HepG2 (cell line): Measurements from ENCODE around the gene HOXA5. TPM values are rescaled to one million over a fixed set of nuclear protein-coding genes. Genes with fewer than 3 reads are reported as not detected.

ENCODE experiments used
- ATAC-seq: fragments of 200-7000 bp; cut with Tn5 transposase; 3 replicates; pipeline ENCODE4 v1.9.1; 2020; ENCODE audit warnings: mild to moderate bottlenecking, moderate library complexity
- BruUV-seq: library from RNA; stranded (reverse); fragments of 400-500 nt; replicated peaks from 2 replicates; lab custom pipeline; 2021; lab: Mats Ljungman, UMichigan
- CTCF ChIA-PET: fragments of 300-600 bp; formaldehyde crosslinking; extraction: SDS; loops from one replicate; lab custom pipeline; 2021; ENCODE audit warnings: low total read pairs, inconsistent platforms, low intra/inter-chr PET ratio; lab: Yijun Ruan, JAX
- POLR2A ChIA-PET: fragments of 350-600 bp; sonication (Branson Sonifier 250); formaldehyde crosslinking; loops from one replicate; lab custom pipeline; 2020; ENCODE audit warnings: antibody characterized with exemption, inconsistent platforms; lab: Yijun Ruan, JAX
- DNase-seq: peaks from one replicate; pipeline ENCODE4 v3.0.0-alpha.2; 2015; ENCODE audit warnings: low spot score
- FAIRE-seq: peaks from 3 replicates; lab custom pipeline; 2011; peaks lifted over from hg19 to GRCh38; lab: Jason Lieb, UNC
- H2AFZ ChIP-seq: one replicate; pipeline ENCODE4 v1.6.1; 2011; ENCODE audit warnings: low read length, inconsistent platforms
- H3K27ac ChIP-seq: fragments of 300-600 bp; 3 replicates; pipeline ENCODE4 v1.8.0; 2011; ENCODE audit warnings: mixed run types, mild to moderate bottlenecking, mixed read lengths, low read length, inconsistent platforms; ENCODE audit not compliant: insufficient read depth; ENCODE audit errors: extremely low read length
- H3K27me3 ChIP-seq, 2 experiments: fragments of 200-600 bp in 1 of 2; 2 replicates in 1 of 2; 3 replicates in 1 of 2; pipeline versions ENCODE4 v1.6.0 to v1.8.0; 2011; ENCODE audit warnings: low read length in 2 of 2, mild to moderate bottlenecking in 2 of 2, moderate library complexity in 2 of 2, inconsistent platforms in 1 of 2; ENCODE audit not compliant: insufficient read depth in 2 of 2, control insufficient read depth in 1 of 2
- H3K36me3 ChIP-seq, 2 experiments: fragments of 200-600 bp in 1 of 2; replicated peaks in 1 of 2; 2 replicates in 1 of 2; 3 replicates in 1 of 2; pipeline versions ENCODE4 v1.5.1 to v1.8.0; 2011; ENCODE audit warnings: low read length in 2 of 2, inconsistent platforms in 1 of 2; ENCODE audit not compliant: insufficient read depth in 2 of 2, control insufficient read depth in 1 of 2
- H3K4me1 ChIP-seq: 2 replicates; pipeline ENCODE4 v1.5.1; 2012; ENCODE audit warnings: low read length, inconsistent platforms; ENCODE audit not compliant: insufficient read depth
- H3K4me2 ChIP-seq: 2 replicates; pipeline ENCODE4 v1.6.0; 2011; ENCODE audit warnings: low read depth, low read length, inconsistent platforms
- H3K4me3 ChIP-seq, 3 experiments: fragments of 200-600 bp in 1 of 3; sonication (generic), shearing (Covaris generic) in 1 of 3; replicated peaks in 1 of 3; 2 replicates each; pipeline ENCODE4 v1.5.1; 2011 to 2016; ENCODE audit warnings: low read length in 3 of 3, inconsistent platforms in 2 of 3, low read depth in 2 of 3, mild to moderate bottlenecking in 2 of 3, control low read depth in 1 of 3, mixed read lengths in 1 of 3; ENCODE audit not compliant: insufficient read depth in 1 of 3
- H3K79me2 ChIP-seq: one replicate; pipeline ENCODE4 v1.6.1; 2011; ENCODE audit warnings: low read length, inconsistent platforms; ENCODE audit not compliant: insufficient read depth
- H3K9ac ChIP-seq: 2 replicates; pipeline ENCODE4 v1.6.0; 2011; ENCODE audit warnings: mild to moderate bottlenecking, low read depth, low read length, inconsistent platforms; ENCODE audit not compliant: insufficient read depth
- H3K9me3 ChIP-seq: 2 replicates; pipeline ENCODE4 v1.5.1; 2012; ENCODE audit warnings: mild to moderate bottlenecking, low read length
- H4K20me1 ChIP-seq: 2 replicates; pipeline ENCODE4 v1.6.0; 2011; ENCODE audit warnings: inconsistent platforms, mild to moderate bottlenecking, low read length, moderate library complexity; ENCODE audit not compliant: insufficient read depth
- CREBL2 ChIP-seq: sonication (generic); formaldehyde crosslinking; IDR thresholded peaks from 2 replicates; pipeline ENCODE4 v1.8.1; 2023; ENCODE audit warnings: missing genetic modification reagents, mild to moderate bottlenecking, borderline replicate concordance
- DNMT3B ChIP-seq: conservative IDR thresholded peaks from 2 replicates; pipeline ENCODE4 v1.6.1; 2016; ENCODE audit warnings: missing biosample characterization, control low read depth
- EED ChIP-seq: sonication (generic); formaldehyde crosslinking; IDR thresholded peaks from 2 replicates; pipeline ENCODE4 v1.5.0; 2020; ENCODE audit warnings: mild to moderate bottlenecking, missing genetic modification reagents
- FOSL1 ChIP-seq: sonication (generic); formaldehyde crosslinking; IDR thresholded peaks from 2 replicates; pipeline ENCODE4 v1.9.0; 2021; ENCODE audit warnings: missing genetic modification reagents, borderline replicate concordance
- KLF16 ChIP-seq, 2 experiments: sonication (generic) in 1 of 2; formaldehyde crosslinking in 1 of 2; IDR thresholded peaks; 2 replicates each; pipeline versions ENCODE4 v1.6.1 to v1.8.0; 2016 to 2023; ENCODE audit warnings: missing genetic modification reagents in 2 of 2, missing compliant biosample characterization in 1 of 2
- ZNF556 ChIP-seq: sonication (generic); formaldehyde crosslinking; IDR thresholded peaks from 2 replicates; pipeline ENCODE4 v1.4.0; 2020; ENCODE audit warnings: mild to moderate bottlenecking, missing genetic modification reagents, borderline replicate concordance
- ZNF781 ChIP-seq: sonication (generic); formaldehyde crosslinking; IDR thresholded peaks from 2 replicates; pipeline ENCODE4 v1.5.1; 2020; ENCODE audit warnings: borderline replicate concordance, mild to moderate bottlenecking, missing genetic modification reagents; ENCODE audit errors: not compliant biosample characterization
- WGBS: methylation state at CpG from one replicate; pipeline ENCODE4 v1.1.6; 2017; ENCODE audit warnings: low lambda C conversion rate; 5-methylcytosine and 5-hydroxymethylcytosine counted together
- in situ Hi-C: cut with HindIII; loops from 2 replicates; pipeline ENCODE4 v1.10.0; 2017; ENCODE audit warnings: low pct_unique_long_range_greater_than_20kb; ENCODE audit not compliant: extremely low pct_ligation_motif_present
- intact Hi-C: fragments of 100-400 bp; cut with micrococcal nuclease; formaldehyde crosslinking; loops from one replicate; pipeline ENCODE4 v1.10.0; 2022; ENCODE audit not compliant: unreplicated experiment
- polyA plus RNA-seq, 8 experiments: library from polyadenylated mRNA; depleted of rRNA in 3 of 8; stranded (reverse) in 7 of 8; unstranded in 1 of 8; fragments of >200 nt; fragmentation: Illumina TruSeq in 4 of 8; extraction: Trizol in 4 of 8; gene quantifications; 2 replicates each; pipeline versions ENCODE4 v1.2.1 to v1.2.3, GENCODE V29; 2011 to 2016; ENCODE audit warnings: low read depth in 4 of 8, missing spikeins in 1 of 8, mixed read lengths in 1 of 8; ENCODE audit not compliant: insufficient read depth in 1 of 8
- total RNA-seq, 5 experiments: library from RNA; depleted of rRNA; stranded (reverse); fragments of >200 nt; fragmentation: Illumina TruSeq; extraction: Trizol; gene quantifications; 2 replicates each; pipeline ENCODE4 v1.2.3, GENCODE V29; 2016; ENCODE audit warnings: low read depth in 1 of 5
- TF ChIP-seq, protein P1 (sequence below): sonication (generic); formaldehyde crosslinking; IDR thresholded peaks from 2 replicates; pipeline ENCODE4 v1.5.1; 2020; ENCODE audit warnings: mild to moderate bottlenecking, moderate library complexity, missing genetic modification reagents
- TF ChIP-seq, protein P2 (sequence below): sonication (generic); formaldehyde crosslinking; IDR thresholded peaks from 2 replicates; pipeline ENCODE4 v1.4.0; 2020; ENCODE audit warnings: missing genetic modification reagents
- TF ChIP-seq, protein P3 (sequence below): sonication (generic); formaldehyde crosslinking; IDR thresholded peaks from 2 replicates; pipeline ENCODE4 v1.4.0; 2020; ENCODE audit warnings: missing genetic modification reagents, mild to moderate bottlenecking, borderline replicate concordance

HOXA5 gene
- total and polyA plus RNA-seq, 2 of the 13 experiments (the other 11 are each of a cell fraction or from before 2014, with no cell fraction given), result 3.2 to 3.6 TPM

- peaks cover 2 to 56% of the 10 kb centered on the region in 2 experiments for H3K27me3 ChIP-seq
- intact Hi-C loops (no loop called here), in situ Hi-C loops (loop anchor here (25.0 kb wide), 1 partner anchor 1080 kb away; no protein-coding TSS in a partner anchor)
- no peak overlapping the region for H3K4me2 ChIP-seq
- no TSS peak for BruUV-seq
- no peak for FAIRE-seq
- H3K27ac ChIP-seq, result no peak overlapping the region
- no peak for DNase-seq
- 69% methylated on average over 40 of the region's 50 CpGs for WGBS
- H3K79me2 ChIP-seq, result no peaks in the 10 kb centered on the region
- POLR2A ChIA-PET, result no interaction called here
- no peak overlapping the region for H3K9ac ChIP-seq
- no peak for TF ChIP-seq FOSL1 (CRISPR knock-in tag)
- TF ChIP-seq, protein P1, sequence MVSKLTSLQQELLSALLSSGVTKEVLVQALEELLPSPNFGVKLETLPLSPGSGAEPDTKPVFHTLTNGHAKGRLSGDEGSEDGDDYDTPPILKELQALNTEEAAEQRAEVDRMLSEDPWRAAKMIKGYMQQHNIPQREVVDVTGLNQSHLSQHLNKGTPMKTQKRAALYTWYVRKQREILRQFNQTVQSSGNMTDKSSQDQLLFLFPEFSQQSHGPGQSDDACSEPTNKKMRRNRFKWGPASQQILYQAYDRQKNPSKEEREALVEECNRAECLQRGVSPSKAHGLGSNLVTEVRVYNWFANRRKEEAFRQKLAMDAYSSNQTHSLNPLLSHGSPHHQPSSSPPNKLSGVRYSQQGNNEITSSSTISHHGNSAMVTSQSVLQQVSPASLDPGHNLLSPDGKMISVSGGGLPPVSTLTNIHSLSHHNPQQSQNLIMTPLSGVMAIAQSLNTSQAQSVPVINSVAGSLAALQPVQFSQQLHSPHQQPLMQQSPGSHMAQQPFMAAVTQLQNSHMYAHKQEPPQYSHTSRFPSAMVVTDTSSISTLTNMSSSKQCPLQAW (CRISPR knock-in tag), result no peak
- TF ChIP-seq ZNF781 (CRISPR knock-in tag), result no peak
- TF ChIP-seq EED (CRISPR knock-in tag), result no peak
- TF ChIP-seq, protein P2, sequence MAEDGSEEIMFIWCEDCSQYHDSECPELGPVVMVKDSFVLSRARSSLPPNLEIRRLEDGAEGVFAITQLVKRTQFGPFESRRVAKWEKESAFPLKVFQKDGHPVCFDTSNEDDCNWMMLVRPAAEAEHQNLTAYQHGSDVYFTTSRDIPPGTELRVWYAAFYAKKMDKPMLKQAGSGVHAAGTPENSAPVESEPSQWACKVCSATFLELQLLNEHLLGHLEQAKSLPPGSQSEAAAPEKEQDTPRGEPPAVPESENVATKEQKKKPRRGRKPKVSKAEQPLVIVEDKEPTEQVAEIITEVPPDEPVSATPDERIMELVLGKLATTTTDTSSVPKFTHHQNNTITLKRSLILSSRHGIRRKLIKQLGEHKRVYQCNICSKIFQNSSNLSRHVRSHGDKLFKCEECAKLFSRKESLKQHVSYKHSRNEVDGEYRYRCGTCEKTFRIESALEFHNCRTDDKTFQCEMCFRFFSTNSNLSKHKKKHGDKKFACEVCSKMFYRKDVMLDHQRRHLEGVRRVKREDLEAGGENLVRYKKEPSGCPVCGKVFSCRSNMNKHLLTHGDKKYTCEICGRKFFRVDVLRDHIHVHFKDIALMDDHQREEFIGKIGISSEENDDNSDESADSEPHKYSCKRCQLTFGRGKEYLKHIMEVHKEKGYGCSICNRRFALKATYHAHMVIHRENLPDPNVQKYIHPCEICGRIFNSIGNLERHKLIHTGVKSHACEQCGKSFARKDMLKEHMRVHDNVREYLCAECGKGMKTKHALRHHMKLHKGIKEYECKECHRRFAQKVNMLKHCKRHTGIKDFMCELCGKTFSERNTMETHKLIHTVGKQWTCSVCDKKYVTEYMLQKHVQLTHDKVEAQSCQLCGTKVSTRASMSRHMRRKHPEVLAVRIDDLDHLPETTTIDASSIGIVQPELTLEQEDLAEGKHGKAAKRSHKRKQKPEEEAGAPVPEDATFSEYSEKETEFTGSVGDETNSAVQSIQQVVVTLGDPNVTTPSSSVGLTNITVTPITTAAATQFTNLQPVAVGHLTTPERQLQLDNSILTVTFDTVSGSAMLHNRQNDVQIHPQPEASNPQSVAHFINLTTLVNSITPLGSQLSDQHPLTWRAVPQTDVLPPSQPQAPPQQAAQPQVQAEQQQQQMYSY (CRISPR knock-in tag), result no peak
- TF ChIP-seq KLF16 (CRISPR knock-in tag; IDR thresholded peaks at IDR 0.05), result no peak
- no peak for TF ChIP-seq CREBL2 (CRISPR knock-in tag)
- no peak for TF ChIP-seq ZNF556 (CRISPR knock-in tag)
- TF ChIP-seq DNMT3B (CRISPR knock-in tag), result no peak
- TF ChIP-seq, protein P3, sequence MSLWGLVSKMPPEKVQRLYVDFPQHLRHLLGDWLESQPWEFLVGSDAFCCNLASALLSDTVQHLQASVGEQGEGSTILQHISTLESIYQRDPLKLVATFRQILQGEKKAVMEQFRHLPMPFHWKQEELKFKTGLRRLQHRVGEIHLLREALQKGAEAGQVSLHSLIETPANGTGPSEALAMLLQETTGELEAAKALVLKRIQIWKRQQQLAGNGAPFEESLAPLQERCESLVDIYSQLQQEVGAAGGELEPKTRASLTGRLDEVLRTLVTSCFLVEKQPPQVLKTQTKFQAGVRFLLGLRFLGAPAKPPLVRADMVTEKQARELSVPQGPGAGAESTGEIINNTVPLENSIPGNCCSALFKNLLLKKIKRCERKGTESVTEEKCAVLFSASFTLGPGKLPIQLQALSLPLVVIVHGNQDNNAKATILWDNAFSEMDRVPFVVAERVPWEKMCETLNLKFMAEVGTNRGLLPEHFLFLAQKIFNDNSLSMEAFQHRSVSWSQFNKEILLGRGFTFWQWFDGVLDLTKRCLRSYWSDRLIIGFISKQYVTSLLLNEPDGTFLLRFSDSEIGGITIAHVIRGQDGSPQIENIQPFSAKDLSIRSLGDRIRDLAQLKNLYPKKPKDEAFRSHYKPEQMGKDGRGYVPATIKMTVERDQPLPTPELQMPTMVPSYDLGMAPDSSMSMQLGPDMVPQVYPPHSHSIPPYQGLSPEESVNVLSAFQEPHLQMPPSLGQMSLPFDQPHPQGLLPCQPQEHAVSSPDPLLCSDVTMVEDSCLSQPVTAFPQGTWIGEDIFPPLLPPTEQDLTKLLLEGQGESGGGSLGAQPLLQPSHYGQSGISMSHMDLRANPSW (CRISPR knock-in tag), result no peak
- TF ChIP-seq, all 625 proteins: peak for 0
- Histone ChIP-seq H2AFZ (no peak overlapping the region), H3K9me3 (no peaks in the 10 kb centered on the region), H3K36me3 (no peaks in the 10 kb centered on the region), H4K20me1 (no peaks in the 10 kb centered on the region), H3K4me3 (no peak overlapping the region), H3K4me1 (peaks cover 13% of the 10 kb centered on the region)
- no peak for ATAC-seq
- CTCF ChIA-PET, result no interaction called here
Observed at GRCh38 chr7:27166531-27167505, 23.3 kb upstream of the HOXA5 start.
